Gastroesophageal sphincter (tissue), 4 donors: ENCODE data around the gene INSL3. TPM values are rescaled to one million over a fixed set of nuclear protein-coding genes. Genes with fewer than 3 reads are reported as not detected.

Experiments
- ATAC-seq: fragments of 150-250 bp; one replicate; pipeline ENCODE4 v1.9.1; 2016; ENCODE audit warnings: mild to moderate bottlenecking, moderate library complexity
- H3K27ac ChIP-seq, 4 donors: fragments of 200-600 bp; sonication (generic) in 3 of 4; 1 replicate in 3 of 4; 2 replicates in 1 of 4; pipeline ENCODE4 v1.5.1; 2016 to 2019
- H3K27me3 ChIP-seq: fragments of 200-600 bp; sonication (generic); one replicate; pipeline ENCODE4 v1.5.1; 2019
- H3K36me3 ChIP-seq, 2 donors: fragments of 200-600 bp; sonication (generic); one replicate each; pipeline ENCODE4 v1.5.1; 2019; ENCODE audit warnings: control low read depth in 1 of 2
- H3K4me1 ChIP-seq, 3 donors: fragments of 200-600 bp; sonication (generic); 1 replicate in 2 of 3; 2 replicates in 1 of 3; pipeline ENCODE4 v1.5.1; 2016 to 2019; ENCODE audit warnings: control low read depth in 2 of 3
- H3K4me3 ChIP-seq, 2 donors: fragments of 200-600 bp; sonication (generic); one replicate each; pipeline ENCODE4 v1.5.1; 2019; ENCODE audit warnings: mild to moderate bottlenecking in 1 of 2, moderate library complexity in 1 of 2
- H3K9me3 ChIP-seq, 3 donors: fragments of 200-600 bp; sonication (generic); one replicate each; pipeline ENCODE4 v1.5.1; 2017 to 2019; ENCODE audit warnings: control low read depth in 2 of 3
- CTCF ChIP-seq, 4 experiments: fragments of 200-600 bp in 2 of 4; fragments of 450-650 bp in 2 of 4; sonication (generic) in 1 of 4; IDR thresholded peaks; one replicate each; pipeline ENCODE4 v1.5.1; 2017 to 2019; ENCODE audit warnings: antibody characterized with exemption in 4 of 4, mild to moderate bottlenecking in 2 of 4, moderate library complexity in 2 of 4
- EP300 ChIP-seq: sonication (generic); formaldehyde crosslinking; IDR thresholded peaks from one replicate; pipeline ENCODE4 v1.6.1; 2017; ENCODE audit warnings: antibody characterized with exemption, mild to moderate bottlenecking
- POLR2A ChIP-seq, 2 donors: fragments of 450-650 bp; IDR thresholded peaks; one replicate each; pipeline ENCODE4 v1.6.1; 2017; ENCODE audit warnings: antibody characterized with exemption in 2 of 2, mild to moderate bottlenecking in 2 of 2, moderate library complexity in 1 of 2
- POLR2AphosphoS5 ChIP-seq: sonication (generic); formaldehyde crosslinking; IDR thresholded peaks from one replicate; pipeline ENCODE4 v1.6.1; 2017; ENCODE audit warnings: antibody characterized with exemption
- WGBS, 2 donors: methylation state at CpG; one replicate each; pipeline ENCODE4 v1.1.5; 2018; ENCODE audit warnings: low coverage in 1 of 2; 5-methylcytosine and 5-hydroxymethylcytosine counted together
- total RNA-seq, 4 donors: library from RNA; depleted of rRNA; stranded (reverse); fragments of >200 nt; gene quantifications; one replicate each; pipeline ENCODE4 v1.1.0, GENCODE V29; 2016

The INSL3 gene
- total RNA-seq, 4 donors from 2014 or later: not detected

- peak in 3 of 4 experiments; percentile 91 to 98 (median 94) for TF ChIP-seq CTCF (IDR thresholded peaks at IDR 0.05)
- TF ChIP-seq POLR2A (IDR thresholded peaks at IDR 0.05): no peak
- ATAC-seq: peak; percentile 40
- no peak overlapping the region for H3K27ac ChIP-seq
- H3K27me3 ChIP-seq: no peaks in the 10 kb centered on the region
- WGBS, 2 donors: 23 to 37% methylated on average over 7 to 9 of the region's 29 CpGs
- no peak overlapping the region for H3K4me3 ChIP-seq
- peaks cover 0 to 8% (median 2%) of the 10 kb centered on the region in 3 donors for H3K4me1 ChIP-seq
- no peaks in the 10 kb centered on the region for H3K9me3 ChIP-seq
- no peaks in the 10 kb centered on the region for H3K36me3 ChIP-seq
Measured at GRCh38 chr19:17855280-17856152, 34.2 kb upstream of the INSL3 start.

GRCh38 chr19:17854061-17854460 lies 32.7 kb upstream of the INSL3 start:
- Histone ChIP-seq H3K27me3 (peaks cover 4% of the 10 kb centered on the region), H3K4me3 (no peak overlapping the region), H3K27ac (no peak overlapping the region), H3K4me1 (peaks cover 0 to 1% (median 0%) of the 10 kb centered on the region in 3 donors), H3K36me3 (no peaks in the 10 kb centered on the region), H3K9me3 (no peaks in the 10 kb centered on the region)
- WGBS, 2 donors: 75 to 78% methylated on average over 5 of the region's 6 CpGs
- ATAC-seq: no peak
- TF ChIP-seq CTCF (IDR thresholded peaks at IDR 0.05) (no peak), EP300 (no peak), POLR2A (IDR thresholded peaks at IDR 0.05) (no peak), POLR2AphosphoS5 (no peak)

- H3K4me3 ChIP-seq: no peak overlapping the region
- ATAC-seq: no peak
- H3K27ac ChIP-seq: peak overlapping the region in 3 of 4 donors; percentile 69 to 74 (median 69)
Measured at GRCh38 chr19:17848595-17849292, 27.4 kb upstream of the INSL3 start.

GRCh38 chr19:17847538-17848366 lies 26.4 kb upstream of the INSL3 start, which contains the start of gene JAK3:
Gene JAK3, minus strand, starts transcription at chr19:17847982. Its CDS starts 3,565 bp downstream, at chr19:17844417.
- WGBS, 2 donors: 2 to 22% methylated on average over 7 of the region's 40 CpGs
- ATAC-seq: peak; percentile 44
- TF ChIP-seq EP300 (no peak), CTCF (IDR thresholded peaks at IDR 0.05) (no peak), POLR2A (IDR thresholded peaks at IDR 0.05) (no peak), POLR2AphosphoS5 (no peak)

More at GRCh38 chr19:17848595-17849292, 27.4 kb upstream of the INSL3 start:
- TF ChIP-seq EP300 (no peak), POLR2A (IDR thresholded peaks at IDR 0.05) (no peak), CTCF (IDR thresholded peaks at IDR 0.05) (no peak), POLR2AphosphoS5 (no peak)
- WGBS, 2 donors: 80% methylated on average over 8 to 11 of the region's 14 CpGs
- peaks cover 0 to 22% (median 0%) of the 10 kb centered on the region in 3 donors for H3K4me1 ChIP-seq
- H3K27me3 ChIP-seq: peaks cover 53% of the 10 kb centered on the region
- no peaks in the 10 kb centered on the region for H3K36me3 ChIP-seq
- no peaks in the 10 kb centered on the region for H3K9me3 ChIP-seq

More at GRCh38 chr19:17847538-17848366, 26.4 kb upstream of the INSL3 start, which contains the start of gene JAK3:
- Histone ChIP-seq H3K27me3 (peaks cover 63% of the 10 kb centered on the region), H3K4me3 (peak within 1 kb of the TSS; percentile 8 to 48), H3K36me3 (no peaks in the 10 kb centered on the region), H3K9me3 (no peaks in the 10 kb centered on the region), H3K27ac (peak within 1 kb of the TSS in 3 of 4 donors; percentile 69 to 74 (median 69)), H3K4me1 (peaks cover 0 to 26% (median 0%) of the 10 kb centered on the region in 3 donors)
